Measurements from ENCODE around the gene WNK3.

- TF ChIP-seq EZH2 (optimal IDR thresholded peaks at IDR 0.05; ENCODE audit: low read depth, low read length) (no peak), CTCF (IDR thresholded peaks at IDR 0.05; ENCODE audit: low read length) (no peak)
Measured at GRCh38 chrX:54230435-54231148, 127.3 kb downstream of the WNK3 start.

Measured in MM.1S (cell line).